ENCODE results near the gene GTF2E1.

GTF2E1 gene

DNA sequence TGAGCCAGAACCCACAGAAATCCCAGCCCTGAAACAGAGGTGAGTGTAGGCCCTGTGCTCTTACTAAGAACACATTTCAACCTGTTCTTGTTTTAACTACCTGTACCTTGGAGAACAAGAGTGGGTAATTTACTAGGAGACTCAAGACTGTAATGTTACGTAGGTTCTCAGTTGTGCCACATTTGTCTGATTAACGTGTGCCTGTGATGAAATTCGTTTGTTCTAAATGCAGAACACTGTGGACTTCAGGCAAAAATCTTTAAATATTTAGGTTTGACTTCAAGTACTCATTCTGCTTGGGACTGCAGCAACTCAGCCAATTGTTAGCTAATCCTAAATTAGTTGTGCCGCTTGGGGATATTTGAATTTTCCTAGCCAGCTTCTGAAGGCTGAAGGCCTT, 28.3 kb downstream of the GTF2E1 start:
- Histone ChIP-seq H3K4me2 (ENCODE audit: low read depth, low read length, poor library complexity, severe bottlenecking) (no peak overlapping the region), H2AFZ (ENCODE audit: low read depth, low read length, severe bottlenecking) (no peak overlapping the region), H3K36me3 (ENCODE audit: low read length) (peaks cover 5% of the 10 kb centered on the region; the same call in 1 of the 2 replicates), H3K4me3 (ENCODE audit: insufficient read depth, low read length, poor library complexity, severe bottlenecking) (no peak overlapping the region), H3K79me2 (ENCODE audit: insufficient read depth, low read length) (peaks cover 45% of the 10 kb centered on the region), H3F3A (ENCODE audit: insufficient read depth) (no peaks in the 10 kb centered on the region), H3K27me3 (ENCODE audit: low read length) (no peaks in the 10 kb centered on the region), H3K9ac (ENCODE audit: low read length) (no peak overlapping the region), H3K9me2 (replicated peaks; ENCODE audit: insufficient read depth, low read length) (no peaks in the 10 kb centered on the region), H4K20me1 (ENCODE audit: low read depth, low read length) (0 out of 2 replicates have a peak, but pooled peaks cover 3% of the 10 kb centered on the region), H3K27ac (ENCODE audit: low read depth, low read length) (no peak overlapping the region), H3K9me3 (ENCODE audit: insufficient read depth, low read length) (no peaks in the 10 kb centered on the region)
- no peak for TF ChIP-seq CTCF (IDR thresholded peaks at IDR 0.05; ENCODE audit: insufficient read depth, low read length, poor library complexity, severe bottlenecking)
- no peak for TF ChIP-seq EZH2phosphoT487 (conservative IDR thresholded peaks at IDR 0.05; ENCODE audit: low read length)

DNA sequence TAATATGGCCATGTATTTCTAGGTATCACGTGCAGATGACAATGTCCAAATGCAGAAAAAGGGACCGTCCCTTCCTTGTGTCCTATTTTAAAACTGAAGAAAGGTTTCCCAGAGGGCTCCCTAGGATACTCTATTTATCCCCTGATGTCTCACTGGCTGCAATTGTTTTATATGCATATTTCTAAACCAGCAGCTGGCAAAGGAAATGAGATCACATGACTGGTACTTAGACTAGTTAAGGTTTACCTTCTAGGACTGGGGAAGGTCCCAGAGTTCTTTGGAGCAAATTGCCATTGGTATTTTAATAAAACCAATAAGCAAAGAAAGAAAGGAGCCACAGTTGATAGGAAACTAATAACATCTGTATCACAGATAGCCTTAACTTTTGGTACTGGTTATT, 29.5 kb downstream of the GTF2E1 start:
- TF ChIP-seq CTCF (IDR thresholded peaks at IDR 0.05; ENCODE audit: insufficient read depth, low read length, poor library complexity, severe bottlenecking) (no peak), EZH2phosphoT487 (conservative IDR thresholded peaks at IDR 0.05; ENCODE audit: low read length) (no peak)
- H3K27ac ChIP-seq (ENCODE audit: low read depth, low read length), result no peak overlapping the region
- no peaks in the 10 kb centered on the region for H3K27me3 ChIP-seq (ENCODE audit: low read length)
- no peaks in the 10 kb centered on the region for H3K9me2 ChIP-seq (replicated peaks; ENCODE audit: insufficient read depth, low read length)
- H3K4me3 ChIP-seq (ENCODE audit: insufficient read depth, low read length, poor library complexity, severe bottlenecking), result no peak overlapping the region
- H3K9me3 ChIP-seq (ENCODE audit: insufficient read depth, low read length), result no peaks in the 10 kb centered on the region
- H3K79me2 ChIP-seq (ENCODE audit: insufficient read depth, low read length), result peaks cover 36% of the 10 kb centered on the region
- H2AFZ ChIP-seq (ENCODE audit: low read depth, low read length, severe bottlenecking), result no peak overlapping the region
- no peak overlapping the region for H3K9ac ChIP-seq (ENCODE audit: low read length)
- peaks cover 9% of the 10 kb centered on the region; the same call in 1 of the 2 replicates for H3K36me3 ChIP-seq (ENCODE audit: low read length)
- no peaks in the 10 kb centered on the region for H3F3A ChIP-seq (ENCODE audit: insufficient read depth)
- H3K4me2 ChIP-seq (ENCODE audit: low read depth, low read length, poor library complexity, severe bottlenecking), result no peak overlapping the region
- 0 out of 2 replicates have a peak, but pooled peaks cover 3% of the 10 kb centered on the region for H4K20me1 ChIP-seq (ENCODE audit: low read depth, low read length)

- Histone ChIP-seq H4K20me1 (ENCODE audit: low read depth, low read length) (0 out of 2 replicates have a peak, but pooled peaks cover 3% of the 10 kb centered on the region), H3K36me3 (ENCODE audit: low read length) (peaks cover 10% of the 10 kb centered on the region; the same call in 1 of the 2 replicates), H3K27me3 (ENCODE audit: low read length) (no peaks in the 10 kb centered on the region), H3K4me2 (ENCODE audit: low read depth, low read length, poor library complexity, severe bottlenecking) (no peak overlapping the region), H3K9me3 (ENCODE audit: insufficient read depth, low read length) (no peaks in the 10 kb centered on the region), H3K9ac (ENCODE audit: low read length) (no peak overlapping the region), H2AFZ (ENCODE audit: low read depth, low read length, severe bottlenecking) (no peak overlapping the region), H3K9me2 (replicated peaks; ENCODE audit: insufficient read depth, low read length) (no peaks in the 10 kb centered on the region), H3K79me2 (ENCODE audit: insufficient read depth, low read length) (peaks cover 18% of the 10 kb centered on the region; the same call in 1 of the 2 replicates), H3F3A (ENCODE audit: insufficient read depth) (no peaks in the 10 kb centered on the region), H3K4me3 (ENCODE audit: insufficient read depth, low read length, poor library complexity, severe bottlenecking) (no peak overlapping the region), H3K27ac (ENCODE audit: low read depth, low read length) (no peak overlapping the region)
- TF ChIP-seq EZH2phosphoT487 (conservative IDR thresholded peaks at IDR 0.05; ENCODE audit: low read length) (no peak), CTCF (IDR thresholded peaks at IDR 0.05; ENCODE audit: insufficient read depth, low read length, poor library complexity, severe bottlenecking) (no peak)
Observed at GRCh38 chr3:120773932-120774331, 31.4 kb downstream of the GTF2E1 start.
